Colon (tissue), 2 donors: ENCODE measurements around the gene C6.
"Not testable (repeated sequence)": the region's sequence is repeated elsewhere in the genome, so short reads cannot be mapped to it uniquely, and the experiment has no call there.

Experiments used
- FAIRE-seq: peaks from 2 replicates; lab custom pipeline; 2012; peaks lifted over from hg19 to GRCh38; lab: Jason Lieb, UNC
- donor health status: control.
- donor health status: control.

The C6 gene

DNA sequence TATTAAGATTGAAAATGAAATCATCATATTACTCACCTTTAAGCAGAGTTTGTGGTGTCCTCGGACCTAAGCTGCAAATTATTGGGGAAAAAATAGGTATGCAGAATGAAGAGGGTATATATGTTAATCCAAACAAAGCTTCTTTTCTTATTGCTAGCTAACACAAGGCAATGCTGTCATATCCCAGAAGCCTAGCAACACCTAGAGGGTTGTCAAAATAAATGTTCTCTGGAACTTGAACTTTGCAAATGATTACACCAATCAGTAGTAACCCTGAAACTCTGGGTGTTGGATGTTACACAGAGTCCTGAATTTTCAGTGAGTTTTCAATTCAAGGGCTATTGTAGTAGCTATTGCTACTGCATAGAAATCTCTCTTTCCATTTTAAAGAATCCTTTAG is at the start of gene C6:
Gene C6 (minus strand): TSS at position 193 of the 400 bp plus-strand sequence. CDS start 10,302 bp downstream, outside the sequence.
- FAIRE-seq, result no peak

DNA sequence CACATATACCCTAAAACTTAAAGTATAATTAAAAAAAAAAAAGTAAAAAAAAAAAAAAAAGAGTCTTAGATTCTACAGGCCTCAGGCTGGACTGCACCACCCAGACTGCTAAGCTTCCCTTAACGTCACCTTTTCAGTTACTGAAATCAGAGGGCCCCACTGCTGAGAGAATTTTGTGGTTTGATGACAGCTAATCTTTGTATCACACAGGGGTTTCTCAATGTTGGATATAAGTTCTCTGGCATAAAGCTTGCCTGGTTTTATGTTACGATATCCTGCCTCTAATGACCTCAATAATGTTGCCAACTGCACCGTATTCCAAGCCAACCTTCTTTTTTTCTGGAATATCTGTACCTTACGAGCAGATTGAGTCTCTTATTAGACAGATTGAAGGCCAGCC is 43.1 kb upstream of the C6 start:
- no peak for FAIRE-seq

DNA sequence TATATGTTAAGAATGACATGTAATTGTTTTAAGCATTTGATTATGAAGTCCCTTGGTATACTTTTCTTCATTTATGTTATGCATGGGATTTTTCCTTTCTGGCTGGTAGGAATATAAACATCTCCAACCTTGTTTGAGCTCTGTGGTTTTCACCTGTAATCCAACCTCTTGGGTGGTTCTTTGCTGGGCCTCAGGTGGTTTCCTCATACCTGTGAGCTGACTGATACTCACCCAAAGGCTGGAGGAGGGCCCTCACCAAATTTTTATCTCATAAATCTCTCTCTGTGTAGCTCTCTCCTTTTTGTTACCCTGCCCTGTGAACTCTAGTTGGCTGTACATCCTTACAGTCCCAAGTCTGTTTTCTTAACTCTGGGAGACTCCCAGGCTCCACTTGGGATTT is 39.8 kb upstream of the C6 start:
- no peak for FAIRE-seq

DNA sequence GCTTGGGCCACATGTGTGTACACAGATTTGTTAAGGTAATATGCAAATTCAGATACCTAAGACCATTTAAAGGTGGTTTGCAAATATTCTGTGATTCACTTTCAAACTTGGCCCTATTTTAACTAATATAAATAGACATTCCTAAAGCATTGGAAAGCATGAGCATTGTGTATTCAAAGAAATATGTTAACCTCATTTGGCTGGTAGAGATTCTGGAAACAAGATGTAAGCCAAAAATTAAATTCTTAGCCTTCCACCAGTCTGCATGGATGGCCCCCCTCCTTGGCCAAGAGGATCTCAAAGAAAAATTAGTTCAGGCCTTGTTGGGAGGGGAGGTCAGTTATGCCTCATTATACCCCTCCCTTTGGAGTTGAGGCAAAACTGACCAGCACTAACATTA is 38.7 kb upstream of the C6 start:
- FAIRE-seq, result no peak

DNA sequence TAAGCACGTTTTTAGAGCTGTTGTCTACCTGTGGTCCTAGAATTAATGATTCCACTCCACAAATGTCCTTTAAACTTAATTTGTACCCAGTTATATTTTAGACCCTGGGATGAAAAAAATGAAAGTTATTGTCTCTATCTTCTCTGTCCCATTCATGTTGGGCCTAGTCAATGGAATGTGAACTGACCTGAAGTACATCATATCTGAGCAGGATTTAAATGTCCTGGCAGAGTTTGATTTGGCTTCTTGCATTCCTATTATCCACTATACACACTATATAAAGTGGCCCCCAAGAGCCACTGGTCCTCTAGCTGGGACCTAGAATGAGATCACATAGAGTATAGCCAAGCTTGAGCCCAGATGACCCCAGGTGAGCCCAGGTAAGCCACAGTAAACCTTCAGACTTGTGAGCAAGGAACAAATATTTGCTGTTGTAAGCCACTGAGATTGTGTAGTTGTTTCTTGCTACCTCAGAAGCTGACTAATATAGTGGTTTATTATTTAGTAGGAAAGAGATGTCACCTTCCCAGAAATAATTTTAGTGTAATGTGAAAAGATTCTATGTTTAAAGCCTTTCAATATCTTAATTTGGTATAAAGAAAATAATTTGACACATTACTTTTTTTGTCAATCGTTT is 37.1 kb upstream of the C6 start:
- no peak for FAIRE-seq

DNA sequence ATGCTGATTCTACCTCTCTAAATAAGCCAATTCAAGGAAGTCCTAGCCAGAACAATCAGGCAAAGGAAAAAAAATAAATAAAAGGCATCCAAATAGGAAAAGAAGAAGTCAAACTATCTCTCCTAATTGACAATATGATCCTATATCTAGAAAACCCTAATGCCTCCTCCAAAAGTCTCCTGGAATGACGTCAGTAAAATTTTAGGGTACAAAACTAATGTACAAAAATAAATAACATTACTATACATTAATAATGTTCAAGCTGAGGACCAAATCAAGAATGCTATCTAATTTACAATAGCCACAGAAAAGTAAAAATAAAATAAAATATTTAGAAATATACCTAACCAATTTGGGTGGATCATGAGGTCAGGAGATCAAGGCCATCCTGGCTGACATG is 33.8 kb upstream of the C6 start:
- FAIRE-seq, result no peak

DNA sequence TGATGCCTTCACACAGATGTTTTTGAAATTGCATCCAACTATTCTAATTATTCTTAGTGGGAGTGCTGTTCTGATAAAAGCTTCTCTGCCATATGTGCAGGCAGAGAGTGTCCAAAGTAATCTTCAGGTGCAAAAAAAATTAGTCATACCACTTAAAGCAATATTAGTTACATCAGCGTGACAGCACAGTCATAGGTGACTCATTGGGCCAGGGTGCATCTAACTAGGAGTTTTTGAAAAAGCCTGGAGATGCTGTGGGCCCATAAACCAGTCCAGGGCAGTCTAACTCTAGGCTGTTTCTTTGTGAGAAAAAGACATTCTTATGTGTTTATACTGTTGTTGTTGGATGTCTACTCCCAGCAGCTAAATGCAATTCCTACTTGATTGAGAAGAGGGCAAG is 33.0 kb upstream of the C6 start:
- no peak for FAIRE-seq

DNA sequence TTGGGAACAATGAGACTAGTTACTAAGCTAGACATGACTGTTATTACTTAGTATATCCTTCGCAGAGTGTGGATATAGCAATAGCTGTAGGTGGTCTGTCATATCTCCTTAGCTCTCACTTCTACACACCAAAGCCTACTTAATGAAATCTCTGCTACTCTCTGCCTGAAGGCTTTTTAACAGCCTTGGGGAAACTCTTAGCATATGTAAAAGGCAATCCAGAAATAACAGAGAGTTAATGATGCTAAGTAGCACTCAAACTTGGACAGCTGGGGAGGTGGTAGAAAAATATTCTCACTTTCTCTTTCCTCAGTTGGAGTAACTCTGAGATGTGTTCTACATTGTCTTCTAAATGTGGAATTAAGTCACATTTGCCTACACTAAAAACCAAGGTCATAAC is 30.2 kb upstream of the C6 start:
- FAIRE-seq, result no peak

DNA sequence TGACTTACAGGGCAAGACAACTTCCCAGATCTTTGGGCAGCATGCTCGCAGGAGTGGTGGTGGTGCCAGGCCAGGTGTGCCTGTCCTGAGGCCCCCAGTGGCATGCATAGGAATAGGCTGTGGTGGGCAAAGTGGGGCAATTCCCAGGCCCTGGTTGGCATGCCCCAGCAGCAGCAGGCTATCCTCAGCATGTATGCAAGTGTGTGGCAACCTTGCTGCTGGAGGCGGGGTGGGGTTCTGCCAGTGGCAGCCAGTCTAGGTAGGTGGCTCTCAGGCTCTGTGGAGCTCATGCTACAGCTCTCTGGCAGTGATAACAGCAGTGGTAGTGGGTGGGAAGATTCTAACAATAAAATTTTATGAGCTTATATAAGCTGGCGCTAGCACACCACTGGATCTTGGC is 27.7 kb upstream of the C6 start:
- no peak for FAIRE-seq

DNA sequence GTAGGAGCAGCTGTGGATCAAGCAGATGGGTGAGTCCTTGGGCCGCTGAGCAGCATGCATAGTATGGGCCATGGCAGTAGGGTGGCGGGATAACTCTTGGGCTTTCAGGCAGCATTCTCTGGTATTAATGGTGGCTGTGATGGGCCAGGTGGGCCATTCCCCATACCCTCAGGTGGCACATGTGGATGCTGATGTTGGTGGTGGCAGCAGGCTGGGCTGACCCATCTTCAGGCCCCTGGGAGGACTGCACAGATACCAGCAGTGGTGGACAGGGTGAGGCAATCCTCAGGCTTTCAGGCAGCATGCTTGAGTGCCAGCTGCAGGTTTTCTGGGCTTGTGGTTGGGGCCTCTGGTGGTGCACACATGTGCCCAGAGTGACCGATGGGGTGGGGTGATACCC is 27.1 kb upstream of the C6 start:
- FAIRE-seq, result no peak

DNA sequence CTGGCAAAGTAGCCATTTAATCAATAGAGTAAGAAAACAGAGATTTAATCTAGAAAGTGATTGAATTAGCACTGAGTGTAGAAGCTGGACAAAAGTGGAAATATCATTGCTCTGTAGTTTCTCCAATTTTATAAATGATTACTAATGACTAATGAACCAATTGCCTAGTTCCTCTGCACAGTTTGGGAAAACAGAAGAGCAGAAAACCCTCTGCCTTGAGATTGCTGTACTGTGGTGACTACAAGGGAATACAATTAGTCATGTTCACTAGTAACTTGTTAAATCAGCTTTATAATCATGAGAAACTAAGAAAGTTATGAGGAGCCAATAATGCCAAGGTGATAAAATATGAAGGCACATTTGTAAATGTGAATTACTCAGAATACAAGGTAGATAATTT is 21.1 kb upstream of the C6 start:
- FAIRE-seq, result no peak

DNA sequence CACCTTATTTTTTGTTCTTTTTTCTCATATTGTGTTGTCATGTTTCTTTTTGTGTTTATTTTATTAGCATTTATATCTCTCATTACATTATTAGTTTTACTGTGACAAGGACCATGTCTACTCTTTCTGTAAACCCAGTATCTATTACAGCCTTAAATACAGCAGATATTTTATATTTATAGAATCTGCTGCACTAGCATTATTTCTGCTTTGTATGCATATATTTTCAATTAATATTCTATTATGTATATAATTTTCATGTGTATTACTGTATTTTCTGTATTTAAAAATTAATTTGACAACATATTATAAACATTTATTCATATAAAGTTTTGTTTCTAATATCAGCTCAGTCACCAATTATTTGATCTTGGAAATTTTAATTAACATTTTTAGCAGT is 19.5 kb upstream of the C6 start:
- FAIRE-seq, result no peak

DNA sequence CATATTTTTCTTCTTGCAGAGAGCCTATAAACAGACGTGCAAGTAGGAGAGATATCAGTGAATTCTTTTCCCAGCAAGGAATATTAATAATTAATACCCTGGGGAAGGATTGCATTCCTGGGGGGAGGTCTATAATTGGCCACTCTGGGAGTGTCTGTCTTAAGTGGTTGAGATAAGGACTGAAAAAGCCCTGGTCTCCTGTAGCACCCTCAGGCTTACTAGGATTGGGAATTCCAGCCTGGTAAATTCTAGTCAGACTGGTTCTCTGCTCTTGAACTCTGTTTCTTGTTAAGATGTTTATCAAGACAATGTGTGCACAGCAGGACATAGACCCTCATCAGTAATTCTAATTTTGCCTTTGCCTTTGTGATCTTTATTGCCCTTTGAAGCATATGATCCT is 16.9 kb upstream of the C6 start:
- FAIRE-seq, result not testable (repeated sequence)

DNA sequence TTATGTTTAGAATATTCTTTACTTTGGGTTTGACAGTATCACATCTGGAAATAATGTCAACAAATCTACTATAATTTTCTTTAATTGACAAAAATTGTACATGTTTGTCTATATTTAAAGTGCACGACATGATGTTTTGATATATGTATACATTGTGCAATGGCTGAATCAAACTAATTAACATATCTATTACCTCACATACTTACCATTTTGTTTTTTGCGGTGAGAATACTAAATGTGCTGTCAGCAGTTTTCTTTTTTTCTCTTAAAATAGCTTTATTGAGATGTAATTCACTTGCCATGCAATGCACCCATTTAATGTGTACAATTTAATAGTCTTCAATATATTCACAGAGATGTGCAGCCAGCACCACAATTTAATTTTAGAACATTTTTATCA is 10.6 kb upstream of the C6 start:
- no peak for FAIRE-seq

DNA sequence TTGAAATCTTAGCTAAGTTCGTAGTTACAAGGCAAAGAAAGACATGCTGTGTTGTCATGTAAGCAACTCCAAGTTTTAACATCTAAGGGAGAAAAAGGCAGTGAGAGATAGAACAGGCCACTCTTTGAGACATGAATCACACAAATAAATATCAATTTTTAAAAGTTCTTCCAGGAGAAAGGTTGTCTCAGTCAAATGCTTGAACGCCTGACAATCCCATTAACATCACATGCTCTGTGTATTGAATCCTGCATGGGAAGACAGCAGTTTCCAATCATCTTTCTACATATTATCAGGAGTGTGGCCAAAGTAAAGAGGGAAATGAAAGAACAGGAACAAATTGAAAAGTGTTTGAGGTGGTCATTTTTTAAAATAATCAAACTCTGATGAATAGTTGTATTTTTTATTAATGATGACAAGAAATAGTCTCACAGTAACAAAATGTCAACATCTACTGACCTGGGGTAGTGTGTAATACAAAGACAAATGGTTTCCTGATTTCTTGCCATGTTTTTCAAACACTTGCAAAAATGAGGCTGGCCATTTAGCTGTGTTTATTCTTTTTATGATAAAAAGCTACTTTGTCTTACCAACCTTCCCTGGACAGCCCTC is 6.4 kb upstream of the C6 start:
- FAIRE-seq, result no peak

DNA sequence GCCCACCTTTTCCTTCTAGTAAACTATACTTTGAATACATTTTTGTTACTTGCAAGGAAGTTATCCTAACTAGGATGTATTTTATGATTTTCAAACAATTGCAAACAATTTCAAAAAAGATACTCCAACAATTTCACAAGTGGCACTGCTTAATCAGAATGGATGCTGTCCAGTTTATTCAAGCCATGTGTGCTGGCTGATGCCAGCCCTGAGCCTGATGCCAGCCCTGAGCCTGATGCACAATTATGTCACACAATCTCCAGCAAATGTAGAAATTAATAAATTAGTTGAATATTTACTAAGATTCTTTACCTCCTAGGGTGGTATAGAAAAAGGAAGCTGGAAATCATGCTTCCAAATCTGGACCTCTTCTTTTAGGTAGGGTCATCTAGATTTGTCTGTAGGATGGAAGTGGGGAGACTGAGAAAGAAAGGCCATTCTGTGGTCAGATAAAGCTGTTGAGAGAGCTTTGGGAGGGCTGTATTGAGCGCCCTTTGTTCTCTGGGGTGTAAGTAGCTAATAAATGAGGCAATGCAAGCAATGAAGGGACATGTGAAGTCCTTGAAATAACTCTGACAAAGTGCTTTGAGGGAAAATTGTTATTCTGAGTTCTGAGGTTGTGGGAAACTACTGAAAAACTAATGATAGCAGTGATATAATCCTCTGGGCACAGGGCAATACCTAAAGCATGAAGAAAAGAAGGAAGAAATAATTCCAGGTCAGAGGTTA is 5.8 kb upstream of the C6 start:
- FAIRE-seq, result no peak

DNA sequence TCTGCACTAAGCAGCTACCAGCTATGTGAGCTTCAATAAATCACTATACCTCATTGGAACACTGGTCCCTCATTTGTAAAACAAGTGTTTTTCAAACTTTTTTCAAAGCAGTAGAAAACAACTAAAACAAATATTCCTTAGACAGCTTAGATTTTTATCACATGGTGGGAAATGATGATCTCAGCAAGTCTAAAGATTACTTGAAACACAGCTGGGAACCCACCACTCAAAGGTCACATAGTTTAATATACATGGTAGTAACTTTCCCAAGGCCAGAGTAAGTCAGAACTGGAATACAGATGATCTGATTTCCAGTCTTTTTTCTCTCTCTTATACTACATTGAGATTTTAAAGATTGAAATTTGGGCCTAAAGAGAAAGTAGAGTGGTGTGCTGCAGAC is 850 bp upstream of the C6 start:
- FAIRE-seq, result no peak

DNA sequence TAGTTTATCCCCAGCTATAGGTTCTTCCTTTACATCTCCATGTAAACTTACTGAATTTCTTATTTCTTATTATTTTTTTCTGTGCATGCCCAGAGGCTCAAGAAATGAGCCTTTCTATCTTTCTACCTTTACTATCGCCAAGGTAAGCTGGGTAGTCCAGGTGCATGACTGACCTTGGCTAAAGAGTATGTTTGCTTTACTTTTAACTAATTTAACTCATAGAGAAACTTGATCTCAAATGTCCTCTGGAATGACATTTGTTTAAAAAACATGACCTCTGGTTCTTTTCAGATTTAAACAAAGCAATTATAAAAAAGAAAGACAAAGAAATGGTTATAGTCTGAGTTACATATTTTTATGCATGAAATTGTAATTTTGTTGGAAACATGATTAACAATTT is 397 bp downstream of the C6 start:
- no peak for FAIRE-seq

DNA sequence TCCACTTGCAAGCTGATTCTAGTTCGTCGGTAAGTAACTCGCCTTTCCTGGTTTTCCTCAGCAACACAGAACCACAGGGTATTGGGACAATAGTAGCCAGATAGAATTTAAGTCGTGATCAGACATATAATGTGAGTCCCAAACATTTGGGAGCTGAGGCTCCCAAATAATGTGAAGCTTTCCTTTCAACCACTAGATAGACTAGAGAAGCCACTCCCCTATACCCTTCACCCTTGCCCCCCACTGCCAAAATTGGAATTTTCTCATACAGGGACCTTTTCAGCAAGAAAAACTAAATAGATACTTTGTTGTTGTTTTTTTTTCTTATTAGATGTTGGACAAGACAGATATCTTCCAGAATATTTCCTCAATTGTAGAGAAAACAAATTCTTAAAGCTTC is 1.9 kb downstream of the C6 start:
- FAIRE-seq, result no peak

DNA sequence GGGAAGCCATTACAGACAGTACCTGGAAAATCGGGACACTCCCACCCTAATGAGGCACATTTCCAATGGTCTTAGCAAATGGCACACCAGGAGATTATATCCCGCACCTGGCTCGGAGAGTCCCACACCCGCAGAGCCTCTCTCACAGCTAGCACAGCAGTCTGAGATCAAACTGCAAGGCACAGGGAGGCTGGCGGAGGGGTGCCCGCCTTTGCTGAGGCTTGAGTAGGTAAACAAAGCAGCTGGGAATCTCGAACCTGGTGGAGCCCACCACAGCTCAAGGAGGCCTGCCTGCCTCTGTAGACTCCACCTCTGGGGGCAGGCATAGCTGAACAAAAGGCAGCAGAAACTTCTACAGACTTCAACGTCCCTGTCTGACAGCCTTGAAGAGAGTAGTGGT is 7.9 kb downstream of the C6 start:
- FAIRE-seq, result not testable (repeated sequence)

DNA sequence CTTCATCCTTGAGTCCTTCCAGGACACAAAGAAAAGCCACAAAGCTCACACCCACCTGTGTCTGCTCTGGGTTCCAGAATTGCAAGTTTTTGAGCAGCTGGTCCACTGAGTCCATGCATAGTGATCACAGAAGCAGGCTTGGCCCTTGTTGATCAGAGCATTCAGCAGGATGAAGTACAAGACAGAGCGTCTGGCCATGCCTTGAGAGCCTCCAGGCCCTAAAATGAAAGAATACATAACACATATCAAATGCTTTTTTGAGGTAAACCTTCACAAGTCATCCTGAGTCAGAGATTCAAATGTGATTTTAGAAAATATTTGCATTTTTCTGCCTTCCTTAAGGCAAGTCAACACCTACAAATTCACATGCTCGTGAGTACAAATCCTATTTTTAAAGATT is 10.3 kb downstream of the C6 start:
- FAIRE-seq, result no peak

DNA sequence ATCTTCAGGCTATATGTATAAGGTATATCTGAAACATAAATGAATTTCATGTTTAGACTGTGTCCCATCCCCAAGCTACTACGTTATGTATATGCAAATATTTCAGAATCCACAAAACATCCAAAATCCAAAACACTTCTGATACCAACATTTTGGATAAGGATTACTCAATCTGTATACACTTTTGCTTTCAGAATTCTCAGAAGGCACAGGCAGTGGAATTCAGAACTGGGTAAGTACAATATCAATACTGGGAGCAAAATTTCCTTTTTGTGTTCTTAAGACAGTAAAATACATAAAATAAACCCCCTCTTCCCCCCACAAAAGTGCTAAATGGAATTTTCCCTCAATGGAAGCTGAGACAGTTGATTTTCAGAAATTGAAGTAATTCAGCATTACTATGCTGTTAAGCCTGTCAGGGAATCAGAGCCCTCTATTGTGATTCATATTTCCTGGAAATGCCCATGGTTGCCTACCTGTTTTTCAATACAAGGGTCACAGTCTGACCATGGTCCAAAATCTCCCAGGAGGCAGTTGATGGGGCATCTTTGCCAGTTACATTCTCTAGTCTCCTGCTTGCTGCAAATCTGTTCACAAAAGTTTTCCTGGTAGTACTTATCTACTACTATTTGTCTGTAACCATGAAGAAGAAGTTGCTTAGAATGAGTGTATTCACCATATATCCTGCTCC is 12.1 kb downstream of the C6 start:
- FAIRE-seq, result no peak

DNA sequence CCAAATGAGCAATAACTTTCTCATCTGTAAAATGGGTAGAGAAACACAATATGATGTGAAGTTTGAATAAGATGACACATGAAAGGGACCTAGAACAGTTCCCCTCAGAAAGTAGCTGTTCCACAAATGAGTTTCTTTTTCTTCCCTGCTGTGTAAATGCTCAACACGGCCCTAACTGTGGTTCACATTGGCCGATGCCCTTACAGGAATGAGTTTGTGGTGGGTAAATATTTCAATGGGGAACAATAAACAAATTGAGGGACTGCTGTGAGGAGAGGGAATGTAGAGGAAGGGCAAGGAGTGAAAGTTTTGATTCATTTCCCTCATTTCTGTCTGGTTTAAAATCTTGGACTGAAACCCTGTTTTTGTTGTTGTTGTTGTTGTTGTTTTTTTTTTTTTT is 12.8 kb downstream of the C6 start:
- FAIRE-seq, result no peak
